ENCODE results near the gene LGR6. TPM values are rescaled to one million over a fixed set of nuclear protein-coding genes. Genes with fewer than 3 reads are reported as not detected.

The LGR6 gene
- total RNA-seq, 4 donors from 2014 or later, result under 0.01 to 1.2 (median 0.78) TPM; not detected in 1

- Histone ChIP-seq H3K36me3 (no peaks in the 10 kb centered on the region), H3K4me1 (peaks cover 0 to 21% (median 11%) of the 10 kb centered on the region in 4 donors), H3K9me3 (no peaks in the 10 kb centered on the region), H3K27ac (replicated peaks in 1 of 4) (no peak overlapping the region), H3K4me3 (no peak overlapping the region), H3K27me3 (no peaks in the 10 kb centered on the region)
- TF ChIP-seq, protein P1, sequence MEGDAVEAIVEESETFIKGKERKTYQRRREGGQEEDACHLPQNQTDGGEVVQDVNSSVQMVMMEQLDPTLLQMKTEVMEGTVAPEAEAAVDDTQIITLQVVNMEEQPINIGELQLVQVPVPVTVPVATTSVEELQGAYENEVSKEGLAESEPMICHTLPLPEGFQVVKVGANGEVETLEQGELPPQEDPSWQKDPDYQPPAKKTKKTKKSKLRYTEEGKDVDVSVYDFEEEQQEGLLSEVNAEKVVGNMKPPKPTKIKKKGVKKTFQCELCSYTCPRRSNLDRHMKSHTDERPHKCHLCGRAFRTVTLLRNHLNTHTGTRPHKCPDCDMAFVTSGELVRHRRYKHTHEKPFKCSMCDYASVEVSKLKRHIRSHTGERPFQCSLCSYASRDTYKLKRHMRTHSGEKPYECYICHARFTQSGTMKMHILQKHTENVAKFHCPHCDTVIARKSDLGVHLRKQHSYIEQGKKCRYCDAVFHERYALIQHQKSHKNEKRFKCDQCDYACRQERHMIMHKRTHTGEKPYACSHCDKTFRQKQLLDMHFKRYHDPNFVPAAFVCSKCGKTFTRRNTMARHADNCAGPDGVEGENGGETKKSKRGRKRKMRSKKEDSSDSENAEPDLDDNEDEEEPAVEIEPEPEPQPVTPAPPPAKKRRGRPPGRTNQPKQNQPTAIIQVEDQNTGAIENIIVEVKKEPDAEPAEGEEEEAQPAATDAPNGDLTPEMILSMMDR (IDR thresholded peaks at IDR 0.05), result no peak
- TF ChIP-seq EP300 (IDR thresholded peaks at IDR 0.05), result no peak
- DNase-seq (ENCODE audit: extremely low spot score), result no peak
- 94% methylated on average over 2 of the region's 2 CpGs for WGBS
- intact Hi-C loops (cut with DNase I), result no loop called here
Measured at GRCh38 chr1:202361224-202361623, 167.6 kb downstream of the LGR6 start.

- Histone ChIP-seq H3K27me3 (no peaks in the 10 kb centered on the region), H3K4me3 (no peak overlapping the region), H3K9me3 (no peaks in the 10 kb centered on the region), H3K36me3 (no peaks in the 10 kb centered on the region), H3K4me1 (peaks cover 0 to 21% (median 11%) of the 10 kb centered on the region in 4 donors), H3K27ac (replicated peaks in 1 of 4) (no peak overlapping the region)
- TF ChIP-seq EP300 (IDR thresholded peaks at IDR 0.05), result no peak
- TF ChIP-seq POLR2A (IDR thresholded peaks at IDR 0.05; ENCODE audit: low read depth), result no peak
- no peak for TF ChIP-seq POLR2AphosphoS5 (IDR thresholded peaks at IDR 0.05)
- TF ChIP-seq, protein P1 (IDR thresholded peaks at IDR 0.05), result no peak
- intact Hi-C loops (cut with DNase I), result no loop called here
- 92% methylated on average over 3 of the region's 3 CpGs for WGBS
- no peak for DNase-seq (ENCODE audit: extremely low spot score)
Measured at GRCh38 chr1:202361701-202362100, 168.1 kb downstream of the LGR6 start.

GRCh38 chr1:202362212-202362611 is 168.6 kb downstream of the LGR6 start:
- H3K4me3 ChIP-seq, result no peak overlapping the region
- H3K4me1 ChIP-seq, result peaks cover 0 to 22% (median 15%) of the 10 kb centered on the region in 4 donors
- no peak for DNase-seq (ENCODE audit: extremely low spot score)
- H3K9me3 ChIP-seq, result no peaks in the 10 kb centered on the region
- no peaks in the 10 kb centered on the region for H3K36me3 ChIP-seq
- H3K27ac ChIP-seq (replicated peaks in 1 of 4), result no peak overlapping the region
- TF ChIP-seq, protein P1 (IDR thresholded peaks at IDR 0.05), result no peak
- TF ChIP-seq POLR2A (IDR thresholded peaks at IDR 0.05; ENCODE audit: low read depth), result no peak
- no peak for TF ChIP-seq POLR2AphosphoS5 (IDR thresholded peaks at IDR 0.05)
- no peak for TF ChIP-seq EP300 (IDR thresholded peaks at IDR 0.05)
- 91% methylated on average over 2 of the region's 2 CpGs for WGBS
- H3K27me3 ChIP-seq, result no peaks in the 10 kb centered on the region
- intact Hi-C loops (cut with DNase I), result no loop called here

GRCh38 chr1:202365092-202365815 is 171.7 kb downstream of the LGR6 start:
- intact Hi-C loops (cut with DNase I), result no loop called here
- Histone ChIP-seq H3K9me3 (no peaks in the 10 kb centered on the region), H3K36me3 (peaks cover 0 to 5% (median 0%) of the 10 kb centered on the region in 4 donors), H3K27me3 (no peaks in the 10 kb centered on the region), H3K4me3 (no peak overlapping the region), H3K27ac (replicated peaks in 1 of 4) (no peak overlapping the region), H3K4me1 (peaks cover 3 to 26% (median 18%) of the 10 kb centered on the region in 4 donors)
- TF ChIP-seq POLR2AphosphoS5 (IDR thresholded peaks at IDR 0.05), result no peak
- TF ChIP-seq EP300 (IDR thresholded peaks at IDR 0.05), result no peak
- TF ChIP-seq, protein P1 (IDR thresholded peaks at IDR 0.05), result no peak
- TF ChIP-seq POLR2A (IDR thresholded peaks at IDR 0.05; ENCODE audit: low read depth), result no peak
- DNase-seq (ENCODE audit: extremely low spot score), result no peak
- WGBS, result 67% methylated on average over 4 of the region's 4 CpGs

Measured in esophagus muscularis mucosa (tissue), 4 donors.